Measurements from ENCODE around the gene FRY.
A peak's percentile ranks its signal among the peaks of the same experiment; 100 is the strongest.

Gene FRY

DNA sequence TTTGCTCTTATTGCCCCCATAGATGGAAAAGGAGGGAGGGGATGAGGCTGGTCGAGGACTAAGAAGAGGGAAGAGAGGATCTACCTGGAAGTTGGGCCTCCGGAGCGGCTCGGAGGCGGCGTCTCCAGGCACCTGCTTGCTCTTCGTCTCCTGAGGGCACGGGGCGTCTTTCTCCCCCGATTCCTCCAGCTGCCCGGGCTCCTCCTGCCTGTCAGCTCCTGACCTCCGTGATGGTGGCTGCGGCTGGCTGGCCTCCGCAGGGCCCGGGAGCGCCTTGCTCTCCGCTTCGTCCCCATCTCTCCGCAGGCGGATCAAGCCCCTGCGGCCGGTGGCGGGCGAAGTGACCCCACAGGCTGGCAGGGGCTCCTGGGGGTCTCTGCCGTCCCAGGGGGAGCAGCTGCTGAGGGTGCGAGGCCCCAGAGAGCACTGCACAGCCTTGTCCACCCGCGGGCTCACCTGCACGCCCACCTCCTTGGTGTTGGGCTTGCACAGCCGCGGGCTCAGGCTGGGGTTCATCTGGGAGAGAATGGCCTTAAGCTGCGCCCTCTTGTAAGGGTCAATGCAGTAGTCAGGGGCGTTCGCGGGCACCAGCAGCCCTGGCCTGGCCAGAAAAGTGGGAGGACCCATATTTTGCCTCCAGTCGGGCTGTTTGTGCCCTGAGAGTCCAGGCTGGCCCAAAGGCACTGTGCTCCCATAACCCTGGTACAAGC, 279.8 kb downstream of the FRY start:
- no peak for DNase-seq (ENCODE audit: low spot score)

DNA sequence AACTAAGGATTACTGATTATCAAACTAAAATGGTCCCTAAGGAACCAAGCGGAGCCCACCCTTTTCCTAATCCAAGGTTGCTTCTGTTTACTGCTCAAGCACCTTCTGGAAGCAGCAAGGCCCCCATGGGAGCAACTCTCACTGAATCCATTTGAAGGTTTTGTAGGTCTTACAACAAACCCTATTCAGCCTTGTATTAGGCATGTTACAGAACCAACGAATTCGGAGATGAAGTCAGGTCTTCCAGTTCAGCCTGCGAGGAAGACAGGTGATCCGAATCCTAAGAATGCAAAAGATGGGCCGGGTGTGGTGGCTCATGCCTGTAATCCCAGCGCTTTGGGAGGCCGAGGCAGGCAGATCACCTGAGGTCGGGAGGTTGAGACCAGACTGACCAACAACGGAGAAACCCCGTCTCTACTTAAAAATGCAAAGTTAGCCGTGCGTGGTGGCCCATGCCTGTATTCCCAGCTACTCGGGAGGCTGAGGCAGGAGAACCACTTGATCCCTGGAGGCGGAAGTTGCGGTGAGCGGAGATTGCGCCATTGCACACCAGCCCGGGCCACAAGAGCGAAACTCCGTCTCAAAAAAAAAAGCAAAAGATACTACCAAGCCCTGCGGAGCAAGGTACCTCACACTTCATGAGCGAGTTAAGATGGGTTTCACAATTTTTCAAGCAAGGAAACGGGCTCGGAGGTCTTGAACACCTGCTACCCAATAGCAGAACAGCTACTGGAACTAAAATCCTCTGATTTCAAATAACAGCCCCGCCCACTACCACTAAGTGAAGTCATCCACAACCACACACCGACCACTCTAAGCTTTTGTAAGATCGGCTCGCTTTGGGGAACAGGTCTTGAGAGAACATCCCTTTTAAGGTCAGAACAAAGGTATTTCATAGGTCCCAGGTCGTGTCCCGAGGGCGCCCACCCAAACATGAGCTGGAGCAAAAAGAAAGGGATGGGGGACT, 283.0 kb downstream of the FRY start:
- DNase-seq (ENCODE audit: low spot score): peak; percentile 32

DNA sequence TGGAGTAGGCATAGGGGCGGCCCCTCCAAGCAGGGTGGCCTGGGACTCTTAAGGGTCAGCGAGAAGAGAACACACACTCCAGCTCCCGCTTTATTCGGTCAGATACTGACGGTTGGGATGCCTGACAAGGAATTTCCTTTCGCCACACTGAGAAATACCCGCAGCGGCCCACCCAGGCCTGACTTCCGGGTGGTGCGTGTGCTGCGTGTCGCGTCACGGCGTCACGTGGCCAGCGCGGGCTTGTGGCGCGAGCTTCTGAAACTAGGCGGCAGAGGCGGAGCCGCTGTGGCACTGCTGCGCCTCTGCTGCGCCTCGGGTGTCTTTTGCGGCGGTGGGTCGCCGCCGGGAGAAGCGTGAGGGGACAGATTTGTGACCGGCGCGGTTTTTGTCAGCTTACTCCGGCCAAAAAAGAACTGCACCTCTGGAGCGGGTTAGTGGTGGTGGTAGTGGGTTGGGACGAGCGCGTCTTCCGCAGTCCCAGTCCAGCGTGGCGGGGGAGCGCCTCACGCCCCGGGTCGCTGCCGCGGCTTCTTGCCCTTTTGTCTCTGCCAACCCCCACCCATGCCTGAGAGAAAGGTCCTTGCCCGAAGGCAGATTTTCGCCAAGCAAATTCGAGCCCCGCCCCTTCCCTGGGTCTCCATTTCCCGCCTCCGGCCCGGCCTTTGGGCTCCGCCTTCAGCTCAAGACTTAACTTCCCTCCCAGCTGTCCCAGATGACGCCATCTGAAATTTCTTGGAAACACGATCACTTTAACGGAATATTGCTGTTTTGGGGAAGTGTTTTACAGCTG, 283.9 kb downstream of the FRY start, which contains the start of the genes BRCA2 and ZAR1L:
BRCA2 (plus strand) TSS at position 271 of the 790 bp plus-strand sequence. CDS start 953 bp downstream, outside the sequence.
ZAR1L (minus strand) TSS at position 126 of the 790 bp plus-strand sequence. CDS start 3,438 bp downstream, outside the sequence.
- DNase-seq (ENCODE audit: low spot score): peak; percentile 85

DNA sequence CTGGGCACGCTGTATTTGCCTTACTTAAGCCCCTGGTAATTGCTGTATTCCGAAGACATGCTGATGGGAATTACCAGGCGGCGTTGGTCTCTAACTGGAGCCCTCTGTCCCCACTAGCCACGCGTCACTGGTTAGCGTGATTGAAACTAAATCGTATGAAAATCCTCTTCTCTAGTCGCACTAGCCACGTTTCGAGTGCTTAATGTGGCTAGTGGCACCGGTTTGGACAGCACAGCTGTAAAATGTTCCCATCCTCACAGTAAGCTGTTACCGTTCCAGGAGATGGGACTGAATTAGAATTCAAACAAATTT, 284.4 kb downstream of the FRY start:
- no peak for DNase-seq (ENCODE audit: low spot score)

DNA sequence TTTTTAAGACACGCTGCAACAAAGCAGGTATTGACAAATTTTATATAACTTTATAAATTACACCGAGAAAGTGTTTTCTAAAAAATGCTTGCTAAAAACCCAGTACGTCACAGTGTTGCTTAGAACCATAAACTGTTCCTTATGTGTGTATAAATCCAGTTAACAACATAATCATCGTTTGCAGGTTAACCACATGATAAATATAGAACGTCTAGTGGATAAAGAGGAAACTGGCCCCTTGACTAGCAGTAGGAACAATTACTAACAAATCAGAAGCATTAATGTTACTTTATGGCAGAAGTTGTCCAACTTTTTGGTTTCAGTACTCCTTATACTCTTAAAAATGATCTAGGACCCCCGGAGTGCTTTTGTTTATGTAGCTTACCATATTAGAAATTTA, 284.9 kb downstream of the FRY start:
- no peak for DNase-seq (ENCODE audit: low spot score)

DNA sequence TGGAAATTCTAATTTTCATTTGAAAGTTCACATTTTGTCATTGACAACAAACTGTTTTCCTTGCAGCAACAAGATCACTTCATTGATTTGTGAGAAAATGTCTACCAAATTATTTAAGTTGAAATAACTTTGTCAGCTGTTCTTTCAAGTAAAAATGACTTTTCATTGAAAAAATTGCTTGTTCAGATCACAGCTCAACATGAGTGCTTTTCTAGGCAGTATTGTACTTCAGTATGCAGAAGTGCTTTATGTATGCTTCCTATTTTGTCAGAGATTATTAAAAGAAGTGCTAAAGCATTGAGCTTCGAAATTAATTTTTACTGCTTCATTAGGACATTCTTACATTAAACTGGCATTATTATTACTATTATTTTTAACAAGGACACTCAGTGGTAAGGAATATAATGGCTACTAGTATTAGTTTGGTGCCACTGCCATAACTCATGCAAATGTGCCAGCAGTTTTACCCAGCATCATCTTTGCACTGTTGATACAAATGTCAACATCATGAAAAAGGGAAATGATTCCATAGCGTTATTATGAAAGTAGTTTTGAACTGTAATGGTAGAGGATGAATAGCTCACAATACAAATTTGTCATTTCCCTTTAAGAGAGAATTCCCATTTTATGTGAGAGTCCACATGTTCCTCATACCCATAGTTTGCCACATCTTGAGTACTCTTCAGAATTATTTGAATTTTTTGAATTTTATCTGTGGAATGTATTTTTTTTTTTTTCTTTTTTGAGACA, 286.3 kb downstream of the FRY start:
- no peak for DNase-seq (ENCODE audit: low spot score)

DNA sequence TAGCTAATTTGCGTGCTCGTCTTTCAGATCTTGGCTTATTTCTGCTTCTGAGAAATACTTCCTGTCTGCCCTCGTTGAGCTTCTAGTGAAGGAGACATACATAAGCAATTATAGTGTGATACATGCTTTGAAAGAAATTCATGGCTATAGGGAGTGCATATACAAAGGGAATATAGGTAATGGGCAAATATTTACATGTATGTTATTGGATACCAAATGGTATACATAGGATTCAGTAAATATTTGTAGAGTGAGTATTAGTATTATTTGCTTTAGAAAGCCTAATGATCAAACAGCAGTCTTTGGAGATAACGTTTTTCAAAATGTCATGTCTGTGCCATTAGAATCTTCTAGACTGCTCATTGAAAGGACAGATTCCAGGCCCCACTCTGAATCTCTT, 289.0 kb downstream of the FRY start:
- no peak for DNase-seq (ENCODE audit: low spot score)

DNA sequence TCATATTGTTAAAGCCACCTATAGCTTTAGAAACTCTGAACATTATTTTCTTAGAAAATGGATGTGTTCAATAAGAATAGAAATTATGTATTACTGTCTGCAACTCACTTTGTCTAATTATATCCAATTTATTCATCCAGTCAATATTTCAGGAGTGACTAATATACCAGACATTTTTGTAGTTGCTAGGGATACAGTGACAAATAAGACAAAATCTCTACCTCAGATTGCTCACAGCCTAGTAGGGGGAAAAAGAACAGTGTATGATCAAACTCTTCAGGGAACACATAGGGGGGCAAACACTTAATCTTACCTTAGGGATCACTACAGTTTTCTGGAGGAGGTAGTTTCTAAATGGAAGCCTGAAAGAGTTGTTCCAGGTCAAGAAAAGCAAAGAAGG, 292.3 kb downstream of the FRY start:
- peak; percentile 84 for DNase-seq (ENCODE audit: low spot score)

DNA sequence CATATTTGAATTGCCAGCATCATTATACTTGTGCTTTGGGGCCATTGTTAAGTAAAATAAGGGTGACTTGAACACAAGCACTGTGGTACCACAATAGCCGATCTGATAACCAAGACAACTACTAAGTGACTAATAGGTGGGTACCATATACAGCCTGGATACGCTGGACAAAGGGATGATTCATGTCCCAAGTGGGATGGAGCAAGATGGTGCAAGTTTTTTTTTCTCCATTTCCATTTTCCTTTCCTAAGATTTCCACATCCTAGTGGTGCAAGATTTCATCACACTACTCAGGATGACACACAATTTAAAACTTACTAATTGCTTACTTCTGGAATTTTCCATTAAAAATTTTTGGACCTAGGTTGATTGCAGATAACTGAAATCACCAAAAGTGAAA, 298.9 kb downstream of the FRY start:
- peak; percentile 30 for DNase-seq (ENCODE audit: low spot score)

DNA sequence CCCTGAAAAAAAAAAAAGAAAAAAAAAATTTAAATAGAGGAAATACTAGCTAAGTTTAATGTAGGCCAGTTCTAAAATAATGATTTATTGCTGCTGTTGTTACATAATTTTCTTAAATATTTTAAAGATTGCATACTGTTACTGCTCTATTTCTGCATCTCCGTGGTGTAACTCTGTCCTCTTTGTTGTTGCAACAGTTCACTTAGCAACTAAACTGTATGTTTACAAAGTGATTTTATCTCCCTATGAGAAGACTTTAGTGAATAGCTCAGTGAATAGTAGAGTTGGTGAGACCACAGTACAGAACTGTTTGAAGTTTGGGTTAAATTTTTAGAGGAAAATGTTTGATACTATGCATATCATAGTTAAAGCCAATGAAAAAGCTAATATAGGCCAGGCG, 303.1 kb downstream of the FRY start:
- no peak for DNase-seq (ENCODE audit: low spot score)

DNA sequence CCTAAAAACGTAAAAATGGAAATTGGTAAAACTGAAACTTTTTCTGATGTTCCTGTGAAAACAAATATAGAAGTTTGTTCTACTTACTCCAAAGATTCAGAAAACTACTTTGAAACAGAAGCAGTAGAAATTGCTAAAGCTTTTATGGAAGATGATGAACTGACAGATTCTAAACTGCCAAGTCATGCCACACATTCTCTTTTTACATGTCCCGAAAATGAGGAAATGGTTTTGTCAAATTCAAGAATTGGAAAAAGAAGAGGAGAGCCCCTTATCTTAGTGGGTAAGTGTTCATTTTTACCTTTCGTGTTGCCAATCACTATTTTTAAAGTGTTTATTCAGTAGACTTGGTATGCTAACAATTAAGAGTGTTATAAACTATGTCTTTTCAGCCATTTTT, 309.3 kb downstream of the FRY start:
- DNase-seq (ENCODE audit: low spot score): no peak

DNA sequence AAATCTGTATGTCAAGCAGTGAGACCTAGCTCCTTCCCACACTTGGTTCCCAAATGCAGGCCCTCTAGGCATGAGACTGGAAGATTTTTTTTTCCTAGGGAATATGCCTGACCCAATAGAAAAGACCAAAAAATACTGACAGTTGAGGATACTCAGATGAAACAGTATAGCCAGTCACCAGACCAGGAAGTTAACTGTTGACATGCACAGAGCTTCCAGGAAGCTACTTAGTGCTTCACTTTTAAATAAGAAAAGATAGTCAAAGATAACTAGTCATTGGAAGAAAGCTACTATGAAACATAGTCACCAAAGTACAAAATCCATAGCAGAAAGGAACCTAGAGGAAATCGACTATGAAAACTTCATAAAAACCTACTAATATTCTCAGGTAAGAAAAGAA, 316.1 kb downstream of the FRY start:
- DNase-seq (ENCODE audit: low spot score): no peak

Measured in AG08395 (cell line).